ENCODE data around the gene ASB6.

DNA sequence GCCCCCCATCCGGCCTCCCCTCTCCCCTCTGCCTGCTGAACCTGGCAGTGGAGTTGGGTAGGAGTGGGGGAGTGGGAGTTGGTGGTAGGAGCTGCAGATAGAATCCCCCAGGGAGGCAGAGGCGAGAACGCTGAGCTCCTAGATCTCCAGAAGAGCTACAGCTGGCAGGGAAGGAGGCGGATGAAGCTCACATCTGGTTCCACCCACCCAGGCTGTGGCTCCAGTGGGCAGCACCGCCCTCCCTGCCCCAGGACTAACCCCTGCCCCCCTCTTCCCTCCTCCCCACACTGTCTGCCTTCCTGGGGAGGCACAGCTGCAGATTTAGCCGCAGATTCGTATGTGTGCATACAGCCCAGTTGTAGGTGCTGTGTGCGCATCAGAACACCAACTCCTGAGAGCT, 55.3 kb downstream of the ASB6 start:
- TF ChIP-seq POLR2A (IDR thresholded peaks at IDR 0.05) (no peak), CTCF (IDR thresholded peaks at IDR 0.05) (no peak)

Measured in body of pancreas (tissue), 4 donors.